Neutrophil (primary cell): ENCODE measurements around the gene PROM1.
A peak's percentile ranks its signal among the peaks of the same experiment; 100 is the strongest.

Experiments
- H3K27ac ChIP-seq: fragments of 200-600 bp; sonication (generic); 2 replicates; pipeline ENCODE4 v1.5.1; 2016; ENCODE audit warnings: mild to moderate bottlenecking, moderate library complexity
- H3K27me3 ChIP-seq: fragments of 200-600 bp; sonication (generic); 2 replicates; pipeline ENCODE4 v1.6.0; 2016; ENCODE audit warnings: mild to moderate bottlenecking
- H3K36me3 ChIP-seq: fragments of 200-600 bp; sonication (generic); 2 replicates; pipeline ENCODE4 v1.5.1; 2017
- H3K4me1 ChIP-seq, 2 experiments: fragments of 200-600 bp in 1 of 2; sonication (generic) in 1 of 2; 1 replicate in 1 of 2; 2 replicates in 1 of 2; pipeline versions ENCODE4 v1.5.1 to v1.6.1; 2013 to 2016; ENCODE audit warnings: low read depth in 1 of 2, low read length in 1 of 2, mild to moderate bottlenecking in 1 of 2, moderate library complexity in 1 of 2; ENCODE audit not compliant: control insufficient read depth in 1 of 2, insufficient read depth in 1 of 2
- H3K4me3 ChIP-seq, 2 experiments: fragments of 200-600 bp in 1 of 2; sonication (generic) in 1 of 2; 1 replicate in 1 of 2; 2 replicates in 1 of 2; pipeline ENCODE4 v1.5.1; 2013 to 2016; ENCODE audit warnings: low read depth in 1 of 2, low read length in 1 of 2, mild to moderate bottlenecking in 1 of 2, moderate library complexity in 1 of 2
- H3K9me3 ChIP-seq: fragments of 200-600 bp; sonication (generic); 2 replicates; pipeline ENCODE4 v1.5.1; 2016
- TF ChIP-seq, protein P1 (sequence below): fragments of 200-600 bp; sonication (generic); IDR thresholded peaks from 2 replicates; pipeline ENCODE4 v1.5.1; 2016; ENCODE audit warnings: antibody characterized with exemption

Gene PROM1

DNA sequence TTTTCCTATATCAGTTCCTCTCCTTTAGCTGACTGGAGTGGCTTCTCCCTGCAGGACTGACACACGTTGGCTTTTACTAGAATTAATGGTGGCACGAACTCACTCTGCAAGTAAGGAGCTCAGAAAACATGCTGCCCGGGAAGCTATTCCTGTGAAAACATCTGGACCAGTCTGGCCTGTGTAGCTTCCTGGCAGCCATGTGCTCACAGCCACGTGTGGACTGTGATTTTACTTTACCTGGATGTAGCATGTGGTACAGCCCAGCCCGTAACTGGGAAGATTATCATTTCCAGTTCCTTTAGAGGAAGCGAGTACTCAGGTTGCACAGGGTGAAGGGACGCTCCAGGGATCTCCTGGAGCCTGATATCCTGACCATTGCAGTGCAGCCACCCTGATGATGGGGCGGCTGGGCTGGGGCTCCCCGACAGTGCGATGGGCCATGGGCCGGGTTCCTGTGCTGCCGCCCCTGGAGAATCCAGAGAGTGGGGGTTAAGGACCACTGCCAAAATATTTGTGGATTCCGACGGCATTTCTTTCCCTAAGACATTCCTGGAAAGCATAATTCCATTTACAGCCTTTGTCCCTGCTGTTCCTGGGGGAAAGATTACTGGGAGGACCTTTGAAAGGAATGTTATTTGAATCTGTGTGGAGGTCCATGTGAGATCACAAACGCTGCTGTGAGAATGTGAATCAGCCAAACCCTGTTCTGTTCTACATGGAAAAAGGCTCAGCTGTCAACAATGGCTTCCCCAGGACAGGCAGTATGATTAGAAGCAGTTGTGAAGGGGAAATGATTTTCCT lies 35.0 kb downstream of the PROM1 start:
- no peaks in the 10 kb centered on the region for H3K27me3 ChIP-seq

DNA sequence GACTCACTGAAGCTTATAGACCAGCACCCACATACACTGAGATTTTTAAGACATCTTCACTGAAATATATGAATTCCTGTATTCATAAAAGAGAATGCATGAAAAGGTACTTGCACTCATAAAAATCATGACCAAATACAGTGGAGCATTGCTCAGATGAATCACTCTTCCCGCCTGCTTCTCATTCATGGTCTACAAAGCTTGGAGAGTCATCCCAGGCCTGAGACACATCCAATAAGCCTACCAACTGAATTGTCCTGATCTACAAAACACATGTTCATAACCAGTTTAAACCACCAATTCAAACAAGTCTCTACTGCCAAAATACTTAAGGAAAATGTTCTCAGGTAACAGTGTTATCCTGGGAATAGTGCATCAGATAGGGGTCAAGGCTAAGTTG lies 38.1 kb downstream of the PROM1 start:
- H3K4me3 ChIP-seq = no peak overlapping the region
- H3K27me3 ChIP-seq = no peaks in the 10 kb centered on the region
- H3K27ac ChIP-seq = no peak overlapping the region
- H3K4me1 ChIP-seq = no peaks in the 10 kb centered on the region
- H3K9me3 ChIP-seq = no peaks in the 10 kb centered on the region
- H3K36me3 ChIP-seq = no peaks in the 10 kb centered on the region
- TF ChIP-seq, protein P1, sequence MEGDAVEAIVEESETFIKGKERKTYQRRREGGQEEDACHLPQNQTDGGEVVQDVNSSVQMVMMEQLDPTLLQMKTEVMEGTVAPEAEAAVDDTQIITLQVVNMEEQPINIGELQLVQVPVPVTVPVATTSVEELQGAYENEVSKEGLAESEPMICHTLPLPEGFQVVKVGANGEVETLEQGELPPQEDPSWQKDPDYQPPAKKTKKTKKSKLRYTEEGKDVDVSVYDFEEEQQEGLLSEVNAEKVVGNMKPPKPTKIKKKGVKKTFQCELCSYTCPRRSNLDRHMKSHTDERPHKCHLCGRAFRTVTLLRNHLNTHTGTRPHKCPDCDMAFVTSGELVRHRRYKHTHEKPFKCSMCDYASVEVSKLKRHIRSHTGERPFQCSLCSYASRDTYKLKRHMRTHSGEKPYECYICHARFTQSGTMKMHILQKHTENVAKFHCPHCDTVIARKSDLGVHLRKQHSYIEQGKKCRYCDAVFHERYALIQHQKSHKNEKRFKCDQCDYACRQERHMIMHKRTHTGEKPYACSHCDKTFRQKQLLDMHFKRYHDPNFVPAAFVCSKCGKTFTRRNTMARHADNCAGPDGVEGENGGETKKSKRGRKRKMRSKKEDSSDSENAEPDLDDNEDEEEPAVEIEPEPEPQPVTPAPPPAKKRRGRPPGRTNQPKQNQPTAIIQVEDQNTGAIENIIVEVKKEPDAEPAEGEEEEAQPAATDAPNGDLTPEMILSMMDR = no peak

More for the DNA sequence above, 35.0 kb downstream of the PROM1 start:
- TF ChIP-seq, protein P1 = no peak
- Histone ChIP-seq H3K4me3 (no peak overlapping the region), H3K4me1 (no peaks in the 10 kb centered on the region), H3K36me3 (no peaks in the 10 kb centered on the region), H3K27ac (no peak overlapping the region), H3K9me3 (no peaks in the 10 kb centered on the region)

DNA sequence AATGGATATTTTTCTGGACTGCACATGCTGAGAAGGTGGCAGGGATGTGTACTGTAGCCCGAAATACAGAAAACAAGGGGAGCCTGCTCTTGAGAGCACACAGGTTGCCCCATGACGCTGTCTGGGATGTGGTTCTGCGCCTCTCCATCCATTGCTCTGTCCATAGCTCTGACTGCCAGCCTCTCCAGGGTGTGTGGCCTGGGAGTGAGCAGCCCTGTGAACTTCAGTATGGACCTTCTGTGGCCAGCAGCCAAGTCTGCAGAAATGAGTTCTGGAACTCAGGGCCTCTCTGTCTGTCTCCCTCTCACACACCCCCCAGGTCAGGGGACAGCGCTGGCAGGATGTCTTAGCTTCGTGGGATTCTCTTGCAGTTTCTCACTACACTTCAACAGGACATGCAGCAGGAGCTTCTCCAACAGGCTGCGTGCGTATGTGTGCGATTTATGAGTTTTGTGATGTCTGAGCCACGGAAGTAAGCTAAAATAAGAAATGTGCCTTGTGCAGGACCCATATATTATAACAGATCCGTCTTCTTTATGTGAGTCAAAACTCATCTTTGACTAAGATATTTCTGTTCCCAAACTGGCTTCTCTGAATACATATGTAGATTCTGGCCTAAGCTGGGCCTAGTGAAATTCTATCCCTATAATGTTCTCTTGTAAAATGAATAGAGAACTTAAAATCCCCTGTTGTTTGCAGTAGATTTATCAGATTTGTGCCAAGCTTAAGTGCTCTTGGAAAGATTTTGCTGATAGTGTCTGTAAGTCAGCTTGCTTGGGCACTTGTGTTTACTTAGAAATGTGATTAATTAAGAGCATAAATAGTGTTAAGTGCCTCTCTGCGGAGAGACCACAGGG lies 40.0 kb downstream of the PROM1 start:
- no peaks in the 10 kb centered on the region for H3K4me1 ChIP-seq
- no peaks in the 10 kb centered on the region for H3K36me3 ChIP-seq
- no peaks in the 10 kb centered on the region for H3K27me3 ChIP-seq
- no peak overlapping the region for H3K4me3 ChIP-seq
- TF ChIP-seq, protein P1 = no peak
- no peaks in the 10 kb centered on the region for H3K9me3 ChIP-seq
- H3K27ac ChIP-seq = no peak overlapping the region

DNA sequence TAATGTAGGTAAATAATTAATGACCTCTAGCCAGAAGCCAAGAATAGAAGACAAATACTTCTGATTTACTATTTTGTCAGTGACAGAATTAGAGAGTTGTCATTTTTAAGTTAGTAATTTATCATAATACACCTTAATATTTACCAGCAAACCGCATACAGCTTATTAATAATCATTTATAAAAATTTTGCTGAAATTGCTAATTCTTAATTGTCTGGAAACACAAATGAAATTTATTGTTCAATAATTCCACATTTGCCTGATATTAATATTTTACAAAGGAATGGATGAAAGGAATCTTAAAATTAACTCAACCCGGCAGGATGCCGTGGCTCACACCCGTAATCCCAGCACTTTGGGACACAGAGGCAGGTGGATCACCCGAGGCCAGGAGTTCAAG lies 44.7 kb downstream of the PROM1 start:
- TF ChIP-seq, protein P1 = no peak
- Histone ChIP-seq H3K4me1 (peaks cover 30 to 37% of the 10 kb centered on the region in 2 experiments), H3K36me3 (no peaks in the 10 kb centered on the region), H3K27ac (no peak overlapping the region), H3K9me3 (no peaks in the 10 kb centered on the region), H3K4me3 (no peak overlapping the region), H3K27me3 (no peaks in the 10 kb centered on the region)

DNA sequence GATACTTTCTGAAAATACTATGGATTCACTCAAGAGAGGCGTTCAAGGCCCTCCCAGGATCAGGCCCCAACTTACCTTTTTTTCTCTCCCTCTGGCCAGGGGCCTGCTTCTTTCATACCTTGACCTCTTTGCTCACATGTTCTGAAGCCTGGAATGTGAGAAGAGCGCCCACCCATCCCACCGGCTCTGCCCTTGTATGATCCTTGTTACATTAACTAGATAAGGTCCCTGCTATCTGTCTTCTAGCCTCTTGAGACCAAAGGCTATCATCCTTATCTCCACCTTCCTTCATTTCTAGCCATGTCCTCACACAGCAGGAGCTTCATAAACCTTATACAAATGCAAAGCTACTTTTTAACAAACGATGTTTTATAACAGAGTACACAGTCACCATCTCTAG lies 45.9 kb downstream of the PROM1 start:
- Histone ChIP-seq H3K27ac (peak overlapping the region; percentile 54), H3K27me3 (no peaks in the 10 kb centered on the region), H3K4me3 (no peak overlapping the region), H3K36me3 (no peaks in the 10 kb centered on the region), H3K9me3 (no peaks in the 10 kb centered on the region), H3K4me1 (peaks cover 42 to 48% of the 10 kb centered on the region in 2 experiments)
- TF ChIP-seq, protein P1 = no peak
